ENCODE measurements around the gene SLC26A3.

DNA sequence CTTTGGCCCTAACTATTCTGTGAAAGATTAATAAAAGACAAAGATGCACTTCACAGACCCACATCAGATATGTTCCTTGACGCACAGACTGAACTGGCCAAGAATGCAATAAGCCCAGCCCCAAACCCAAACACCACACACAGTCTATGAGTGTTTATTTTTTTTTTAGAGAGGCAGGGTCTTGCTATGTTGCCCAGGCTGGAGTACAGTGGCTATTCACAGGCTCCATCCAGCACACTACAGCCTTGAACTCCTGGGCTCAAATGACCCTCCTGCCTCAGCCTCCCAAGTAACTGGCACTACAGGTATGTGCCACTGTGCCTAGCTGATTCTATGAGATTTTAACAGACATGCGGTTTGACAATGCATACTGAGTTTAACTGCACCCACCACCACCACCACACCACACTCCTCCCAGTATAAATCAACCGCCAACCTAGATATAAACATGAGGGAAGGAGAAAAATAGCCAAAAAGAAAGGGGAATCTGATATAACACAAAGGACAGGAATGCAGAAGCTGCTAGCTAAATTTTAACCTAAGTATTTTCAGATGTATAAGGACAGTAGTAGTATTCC, 35.1 kb upstream of the SLC26A3 start:
- TF ChIP-seq CTCF (IDR thresholded peaks at IDR 0.05; ENCODE audit: low read depth, low read length, missing input control): no peak
- TF ChIP-seq FOXA2 (IDR thresholded peaks at IDR 0.05): no peak
- TF ChIP-seq, protein P1, sequence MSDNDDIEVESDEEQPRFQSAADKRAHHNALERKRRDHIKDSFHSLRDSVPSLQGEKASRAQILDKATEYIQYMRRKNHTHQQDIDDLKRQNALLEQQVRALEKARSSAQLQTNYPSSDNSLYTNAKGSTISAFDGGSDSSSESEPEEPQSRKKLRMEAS (IDR thresholded peaks at IDR 0.05): no peak
- TF ChIP-seq TAF1 (conservative IDR thresholded peaks at IDR 0.05): no peak
- TF ChIP-seq SP1 (IDR thresholded peaks at IDR 0.05): no peak
- TF ChIP-seq EGR1 (IDR thresholded peaks at IDR 0.05; ENCODE audit: low read depth in 2 of 2): no peak
- TF ChIP-seq RAD21 (IDR thresholded peaks at IDR 0.05): no peak
- no peak for TF ChIP-seq REST (IDR thresholded peaks at IDR 0.05)
- no peak for TF ChIP-seq GABPA (IDR thresholded peaks at IDR 0.05 in 1 of 2, conservative IDR thresholded peaks at IDR 0.05 in 1 of 2)
- TF ChIP-seq JUND (IDR thresholded peaks at IDR 0.05): no peak
- no peak for TF ChIP-seq HNF4A (conservative IDR thresholded peaks at IDR 0.05)
